ENCODE data around the gene FOXL2.

FOXL2 gene

GRCh38 chr3:138944929-138945708 is 1.8 kb downstream of the FOXL2 start:
- no peak for DNase-seq

GRCh38 chr3:138944654-138944928 is 2.3 kb downstream of the FOXL2 start:
- DNase-seq, result no peak

- peak; percentile 65 for DNase-seq
Measured at GRCh38 chr3:138943724-138944653, 2.9 kb downstream of the FOXL2 start.

- DNase-seq, result no peak
Measured at GRCh38 chr3:138942861-138943623, 3.9 kb downstream of the FOXL2 start.

GRCh38 chr3:138942271-138942670 is 4.7 kb downstream of the FOXL2 start:
- DNase-seq, result no peak

- no peak for DNase-seq
Measured at GRCh38 chr3:138941259-138941885, 5.6 kb downstream of the FOXL2 start.

- no peak for DNase-seq
Measured at GRCh38 chr3:138940446-138940845, 6.5 kb downstream of the FOXL2 start.

GRCh38 chr3:138939561-138940241 is 7.2 kb downstream of the FOXL2 start:
- no peak for DNase-seq

- no peak for DNase-seq
Measured at GRCh38 chr3:138938877-138939560, 7.9 kb downstream of the FOXL2 start.

GRCh38 chr3:138938056-138938876 is 8.7 kb downstream of the FOXL2 start:
- DNase-seq, result no peak

- DNase-seq, result no peak
Measured at GRCh38 chr3:138937690-138938055, 9.3 kb downstream of the FOXL2 start.

GRCh38 chr3:138936741-138937689 is 9.9 kb downstream of the FOXL2 start:
- no peak for DNase-seq

GRCh38 chr3:138935863-138936740 is 10.8 kb downstream of the FOXL2 start:
- peak; percentile 84 for DNase-seq

GRCh38 chr3:138935505-138935862 is 11.5 kb downstream of the FOXL2 start:
- no peak for DNase-seq

GRCh38 chr3:138933981-138934691 is 12.8 kb downstream of the FOXL2 start:
- DNase-seq, result no peak

GRCh38 chr3:138933068-138933668 is 13.8 kb downstream of the FOXL2 start:
- no peak for DNase-seq

- no peak for DNase-seq
Measured at GRCh38 chr3:138928727-138929372, 18.1 kb downstream of the FOXL2 start.

All from right forelimb (tissue), 1 donor.